Right lobe of liver (tissue), 6 donors: ENCODE data around the gene TM9SF1. TPM values are rescaled to one million over a fixed set of nuclear protein-coding genes. Genes with fewer than 3 reads are reported as not detected.
A peak's percentile ranks its signal among the peaks of the same experiment; 100 is the strongest.

Experiments
- ATAC-seq, 4 donors: fragments of 200-7000 bp; cut with Tn5 transposase; one replicate each; pipeline ENCODE4 v1.9.1; 2020; ENCODE audit warnings: mild to moderate bottlenecking in 4 of 4, moderate library complexity in 4 of 4
- DNase-seq, 3 donors: peaks; one replicate each; pipeline ENCODE4 v3.0.0-alpha.2; 2020
- H3K27ac ChIP-seq, 3 donors: fragments of 200-600 bp; one replicate each; pipeline ENCODE4 v1.8.0; 2022
- H3K27me3 ChIP-seq, 2 donors: fragments of 200-600 bp; one replicate each; pipeline ENCODE4 v1.8.0; 2022
- H3K36me3 ChIP-seq, 4 donors: fragments of 200-600 bp; sonication (generic) in 1 of 4; one replicate each; pipeline versions ENCODE4 v1.5.1 to v1.8.0; 2017 to 2022; ENCODE audit warnings: control low read depth in 1 of 4
- H3K4me1 ChIP-seq, 4 donors: fragments of 200-600 bp; sonication (generic) in 1 of 4; one replicate each; pipeline versions ENCODE4 v1.5.1 to v1.8.0; 2017 to 2022; ENCODE audit warnings: control low read depth in 1 of 4
- H3K4me3 ChIP-seq, 3 donors: fragments of 200-600 bp; one replicate each; pipeline ENCODE4 v1.8.0; 2022
- H3K9me3 ChIP-seq, 4 donors: fragments of 200-600 bp; sonication (generic) in 1 of 4; one replicate each; pipeline versions ENCODE4 v1.5.1 to v1.8.0; 2017 to 2022; ENCODE audit warnings: control low read depth in 1 of 4
- POLR2A ChIP-seq: fragments of 450-650 bp; IDR thresholded peaks from one replicate; pipeline ENCODE4 v1.6.1; 2017; ENCODE audit warnings: antibody characterized with exemption, mild to moderate bottlenecking
- WGBS: methylation state at CpG from one replicate; pipeline ENCODE4 v1.1.6; 2018; ENCODE audit warnings: low coverage, low lambda C conversion rate; ENCODE audit not compliant: insufficient coverage; ENCODE audit errors: missing lambda C conversion rate; 5-methylcytosine and 5-hydroxymethylcytosine counted together
- intact Hi-C, 2 donors: fragments of 100-400 bp; cut with DNase I; formaldehyde crosslinking; loops; one replicate each; pipeline versions ENCODE4 v1.11.2 to v1.14.1; 2022
- total RNA-seq, 6 experiments: library from RNA; depleted of rRNA in 2 of 6; stranded (reverse); fragments of >200 nt in 2 of 6; fragmentation: NEBNext Ultra II Directional in 3 of 6; extraction: Animal tissue kit (Norgen Biotek cat#: 25700) in 3 of 6; gene quantifications; one replicate each; pipeline versions ENCODE4 v1.1.0 to v1.2.4, GENCODE V29; 2016 to 2023
- TF ChIP-seq, protein P1 (sequence below), 4 donors: fragments of 200-600 bp in 3 of 4; fragments of 450-650 bp in 1 of 4; IDR thresholded peaks; one replicate each; pipeline versions ENCODE4 v1.5.1 to v1.8.0; 2016 to 2022; ENCODE audit warnings: antibody characterized with exemption in 4 of 4, mild to moderate bottlenecking in 2 of 4
- donor health status: DM: no; HTN: yes; CAD: no.
- donor health status: DM: no; HTN: no; CAD: no.
- donor health status: DM: no; HTN: no; CAD: no.
- donor health status: DM: no; HTN: yes; CAD: no.
- donor health status: DM: no; HTN: yes; CAD: no.

Gene TM9SF1
- total RNA-seq, 6 experiments from 2014 or later, result 32.1 to 49.8 (median 41.2) TPM

DNA sequence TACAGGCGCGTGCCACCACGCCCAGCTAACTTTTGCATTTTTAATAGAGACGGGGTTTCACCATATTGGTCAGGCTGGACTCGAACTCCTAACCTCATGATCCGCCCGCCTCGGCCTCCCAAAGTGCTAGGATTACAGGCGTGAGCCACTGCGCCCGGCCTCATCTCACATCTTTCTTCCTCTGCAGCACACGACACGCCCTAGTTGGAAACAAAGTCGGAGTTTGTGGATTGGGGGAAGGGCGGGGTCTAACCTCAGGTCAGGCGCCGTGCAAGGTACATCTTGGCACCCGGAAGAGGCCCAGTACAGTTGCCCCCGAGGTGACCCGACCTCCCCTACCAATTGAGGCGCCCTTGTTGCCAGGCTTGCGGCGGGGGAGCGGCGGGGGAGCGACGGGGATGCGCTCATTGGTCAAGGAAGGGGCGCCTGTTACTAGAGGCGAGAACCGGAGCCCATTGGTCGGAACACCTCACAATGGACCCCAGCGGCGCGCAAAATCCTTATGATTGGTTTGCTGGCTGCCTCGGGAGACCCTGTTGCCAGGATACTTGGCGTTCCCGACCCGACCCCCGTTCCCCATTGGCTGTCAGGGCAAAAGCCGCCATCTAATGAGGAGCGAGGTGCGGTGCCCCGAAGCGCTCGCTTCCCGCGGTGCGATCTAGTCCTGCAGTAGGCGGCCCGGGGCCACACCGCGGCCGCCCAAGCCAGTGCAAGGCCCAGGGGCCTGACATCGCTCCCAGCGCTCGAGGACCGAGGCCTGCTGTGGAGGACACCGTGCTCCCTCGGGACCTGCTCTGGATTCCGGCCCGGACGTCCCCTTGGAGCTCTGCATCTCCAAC lies 23.6 kb downstream of the TM9SF1 start, which contains the start of gene REC8:
Gene REC8, plus strand, starts transcription at position 659 of the 839 bp plus-strand sequence. CDS start 473 bp downstream, outside the sequence.
- Histone ChIP-seq H3K27me3 (no peaks in the 10 kb centered on the region), H3K36me3 (peaks cover 0 to 5% (median 2%) of the 10 kb centered on the region in 4 donors), H3K4me1 (no peaks in the 10 kb centered on the region), H3K9me3 (no peaks in the 10 kb centered on the region), H3K4me3 (no peak within 1 kb of the TSS), H3K27ac (no peak within 1 kb of the TSS)
- intact Hi-C loops, result no loop called here
- DNase-seq, result peak in 2 of 3 donors; percentile 46 to 70
- peak; percentile 52 to 66 (median 65) for ATAC-seq
- WGBS, result 58% methylated on average over 11 of the region's 63 CpGs
- no peak for TF ChIP-seq POLR2A
- TF ChIP-seq, protein P1, sequence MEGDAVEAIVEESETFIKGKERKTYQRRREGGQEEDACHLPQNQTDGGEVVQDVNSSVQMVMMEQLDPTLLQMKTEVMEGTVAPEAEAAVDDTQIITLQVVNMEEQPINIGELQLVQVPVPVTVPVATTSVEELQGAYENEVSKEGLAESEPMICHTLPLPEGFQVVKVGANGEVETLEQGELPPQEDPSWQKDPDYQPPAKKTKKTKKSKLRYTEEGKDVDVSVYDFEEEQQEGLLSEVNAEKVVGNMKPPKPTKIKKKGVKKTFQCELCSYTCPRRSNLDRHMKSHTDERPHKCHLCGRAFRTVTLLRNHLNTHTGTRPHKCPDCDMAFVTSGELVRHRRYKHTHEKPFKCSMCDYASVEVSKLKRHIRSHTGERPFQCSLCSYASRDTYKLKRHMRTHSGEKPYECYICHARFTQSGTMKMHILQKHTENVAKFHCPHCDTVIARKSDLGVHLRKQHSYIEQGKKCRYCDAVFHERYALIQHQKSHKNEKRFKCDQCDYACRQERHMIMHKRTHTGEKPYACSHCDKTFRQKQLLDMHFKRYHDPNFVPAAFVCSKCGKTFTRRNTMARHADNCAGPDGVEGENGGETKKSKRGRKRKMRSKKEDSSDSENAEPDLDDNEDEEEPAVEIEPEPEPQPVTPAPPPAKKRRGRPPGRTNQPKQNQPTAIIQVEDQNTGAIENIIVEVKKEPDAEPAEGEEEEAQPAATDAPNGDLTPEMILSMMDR (IDR thresholded peaks at IDR 0.05), result no peak

DNA sequence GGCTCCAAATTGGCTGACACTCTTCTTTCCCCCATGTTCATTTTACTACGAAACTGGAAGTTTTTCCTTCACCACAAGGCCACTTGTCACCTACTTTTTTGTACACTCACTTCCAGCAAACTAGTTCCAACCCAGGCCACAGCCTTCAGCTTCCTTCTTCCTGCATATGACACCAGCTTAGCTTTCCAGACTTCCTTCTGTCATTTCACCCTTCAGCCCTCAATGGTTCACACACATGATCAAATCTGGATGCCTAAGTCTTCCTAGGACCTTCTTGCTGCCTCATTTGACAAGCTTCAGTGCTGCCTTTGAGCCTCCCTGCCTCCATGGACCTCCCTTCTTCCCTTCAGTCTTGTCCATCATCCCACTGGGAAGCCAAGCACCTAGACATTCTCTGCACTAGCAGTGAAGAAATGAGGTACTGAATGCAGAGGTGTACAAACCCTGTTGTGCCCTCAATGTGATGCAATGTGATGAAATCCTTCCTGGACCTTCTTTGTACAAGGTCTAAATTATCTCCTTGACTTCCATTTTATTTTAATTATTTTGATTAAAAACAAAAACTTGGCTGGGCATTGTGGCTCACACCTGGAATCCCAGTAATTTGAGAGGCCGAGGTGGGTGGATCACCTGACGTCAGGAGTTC lies 27.6 kb downstream of the TM9SF1 start:
- Histone ChIP-seq H3K36me3 (peaks cover 7 to 43% (median 25%) of the 10 kb centered on the region in 4 donors), H3K27ac (no peak overlapping the region), H3K4me3 (no peak overlapping the region), H3K27me3 (no peaks in the 10 kb centered on the region), H3K9me3 (no peaks in the 10 kb centered on the region), H3K4me1 (peaks cover 0 to 8% (median 2%) of the 10 kb centered on the region in 4 donors)
- DNase-seq, result no peak
- TF ChIP-seq POLR2A, result no peak
- TF ChIP-seq, protein P1 (IDR thresholded peaks at IDR 0.05), result no peak
- ATAC-seq, result peak in 2 of 4 donors; percentile 31 to 42
- WGBS, result 87% methylated on average over 3 of the region's 3 CpGs
- intact Hi-C loops, result loop anchor here in 1 of 2 donors (10.0 kb wide), 1 partner anchor 103 kb away; no protein-coding TSS in a partner anchor

DNA sequence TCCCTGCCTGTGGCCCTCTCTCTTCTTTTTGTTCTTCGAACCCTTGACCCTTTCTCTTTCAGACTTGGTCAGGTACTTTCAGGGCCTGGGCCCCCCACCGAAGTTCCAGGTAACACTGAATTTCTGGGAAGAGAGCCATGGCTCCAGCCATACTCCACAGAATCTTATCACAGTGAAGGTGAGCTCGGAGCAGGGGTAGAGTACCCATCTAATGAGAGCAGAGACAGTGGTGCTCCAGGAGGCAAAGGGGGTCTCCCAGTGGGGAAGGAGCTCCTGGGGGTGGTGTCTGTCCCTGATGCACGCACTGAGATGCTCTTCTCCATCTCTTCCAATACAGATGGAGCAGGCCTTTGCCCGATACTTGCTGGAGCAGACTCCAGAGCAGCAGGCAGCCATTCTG lies 29.5 kb downstream of the TM9SF1 start:
- intact Hi-C loops, result loop anchor here in 1 of 2 donors (10.0 kb wide), 1 partner anchor 101 kb away; no protein-coding TSS in a partner anchor
- Histone ChIP-seq H3K4me3 (no peak overlapping the region), H3K4me1 (peaks cover 0 to 22% (median 7%) of the 10 kb centered on the region in 4 donors), H3K9me3 (no peaks in the 10 kb centered on the region), H3K36me3 (peaks cover 7 to 43% (median 25%) of the 10 kb centered on the region in 4 donors), H3K27ac (no peak overlapping the region), H3K27me3 (no peaks in the 10 kb centered on the region)
- DNase-seq, result no peak
- TF ChIP-seq, protein P1 (IDR thresholded peaks at IDR 0.05), result no peak
- no peak for TF ChIP-seq POLR2A
- ATAC-seq, result no peak
- WGBS, result 95% methylated on average over 5 of the region's 5 CpGs

DNA sequence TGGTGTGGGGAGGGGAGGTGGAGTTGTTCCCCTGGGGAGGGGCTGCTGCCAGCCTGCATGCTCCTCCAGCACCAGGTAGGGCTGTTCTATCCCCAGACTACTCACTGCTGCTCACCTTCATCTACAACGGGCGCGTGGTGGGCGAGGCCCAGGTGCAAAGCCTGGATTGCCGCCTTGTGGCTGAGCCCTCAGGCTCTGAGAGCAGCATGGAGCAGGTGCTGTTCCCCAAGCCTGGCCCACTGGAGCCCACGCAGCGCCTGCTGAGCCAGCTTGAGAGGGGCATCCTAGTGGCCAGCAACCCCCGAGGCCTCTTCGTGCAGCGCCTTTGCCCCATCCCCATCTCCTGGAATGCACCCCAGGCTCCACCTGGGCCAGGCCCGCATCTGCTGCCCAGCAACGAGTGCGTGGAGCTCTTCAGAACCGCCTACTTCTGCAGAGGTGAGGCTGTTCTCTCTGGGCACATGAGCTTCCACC lies 30.7 kb downstream of the TM9SF1 start:
- Histone ChIP-seq H3K27me3 (no peaks in the 10 kb centered on the region), H3K4me1 (peaks cover 0 to 32% (median 11%) of the 10 kb centered on the region in 4 donors), H3K9me3 (no peaks in the 10 kb centered on the region), H3K4me3 (no peak overlapping the region), H3K36me3 (peaks cover 7 to 48% (median 26%) of the 10 kb centered on the region in 4 donors), H3K27ac (no peak overlapping the region)
- DNase-seq (peak in 1 of 3 donors; percentile 51), ATAC-seq (no peak)
- no CpG with 5 or more reads among the region's 14 CpGs for WGBS
- no peak for TF ChIP-seq POLR2A
- TF ChIP-seq, protein P1 (IDR thresholded peaks at IDR 0.05), result no peak
- intact Hi-C loops, result loop anchor here in 1 of 2 donors (10.0 kb wide), 1 partner anchor 100 kb away; no protein-coding TSS in a partner anchor
